ENCODE measurements around the gene ZDHHC8.

The ZDHHC8 gene

GRCh38 chr22:20131597-20131858 is at the start of gene ZDHHC8:
Gene ZDHHC8, plus strand, starts transcription at chr22:20131804. Its CDS starts 144 bp downstream, at chr22:20131948.
- DNase-seq (ENCODE audit: low read depth), result no peak

- DNase-seq (ENCODE audit: low read depth), result no peak
Measured at GRCh38 chr22:20083157-20083890, 48.3 kb upstream of the ZDHHC8 start.

GRCh38 chr22:20083891-20084546 is 47.6 kb upstream of the ZDHHC8 start:
- DNase-seq (ENCODE audit: low read depth), result no peak

- DNase-seq (ENCODE audit: low read depth), result no peak
Measured at GRCh38 chr22:20084547-20085413, 46.8 kb upstream of the ZDHHC8 start.

GRCh38 chr22:20085651-20086050 is 46.0 kb upstream of the ZDHHC8 start:
- DNase-seq (ENCODE audit: low read depth), result no peak

GRCh38 chr22:20086101-20086599 is 45.5 kb upstream of the ZDHHC8 start:
- DNase-seq (ENCODE audit: low read depth), result no peak

- DNase-seq (ENCODE audit: low read depth), result no peak
Measured at GRCh38 chr22:20086763-20087162, 44.8 kb upstream of the ZDHHC8 start.

GRCh38 chr22:20087319-20088262 is 44.0 kb upstream of the ZDHHC8 start:
- no peak for DNase-seq (ENCODE audit: low read depth)

GRCh38 chr22:20088263-20088648 is 43.3 kb upstream of the ZDHHC8 start:
- no peak for DNase-seq (ENCODE audit: low read depth)

GRCh38 chr22:20089226-20089976 is 42.2 kb upstream of the ZDHHC8 start:
- no peak for DNase-seq (ENCODE audit: low read depth)

- DNase-seq (ENCODE audit: low read depth), result no peak
Measured at GRCh38 chr22:20089977-20090729, 41.5 kb upstream of the ZDHHC8 start.

GRCh38 chr22:20090730-20091240 is 40.8 kb upstream of the ZDHHC8 start:
- DNase-seq (ENCODE audit: low read depth), result no peak

- DNase-seq (ENCODE audit: low read depth), result no peak
Measured at GRCh38 chr22:20091690-20092476, 39.7 kb upstream of the ZDHHC8 start.

- no peak for DNase-seq (ENCODE audit: low read depth)
Measured at GRCh38 chr22:20092477-20092854, 39.1 kb upstream of the ZDHHC8 start.

- no peak for DNase-seq (ENCODE audit: low read depth)
Measured at GRCh38 chr22:20093418-20094196, 38.0 kb upstream of the ZDHHC8 start.

- DNase-seq (ENCODE audit: low read depth), result no peak
Measured at GRCh38 chr22:20094197-20094807, 37.3 kb upstream of the ZDHHC8 start.

- DNase-seq (ENCODE audit: low read depth), result no peak
Measured at GRCh38 chr22:20095521-20095920, 36.1 kb upstream of the ZDHHC8 start.

All from activated gamma-delta T cell treated with anti-CD3 and anti-CD28 coated beads, Interleukin-2, amount 50 U/mL, for 16 hours (primary cell).